Stimulated activated CD4-positive, alpha-beta T cell treated with anti-CD3 and anti-CD28 coated beads, TNF-alpha, amount 100 ng/mL, for 24 hours (primary cell): ENCODE data around the gene FOSL2.
"Not testable (repeated sequence)": the region's sequence is repeated elsewhere in the genome, so short reads cannot be mapped to it uniquely, and the experiment has no call there.

Experiments
- DNase-seq, 3 experiments: peaks; one replicate each; pipeline ENCODE4 v3.0.0-alpha.2; 2020; ENCODE audit warnings: low read depth in 3 of 3

Gene FOSL2

DNA sequence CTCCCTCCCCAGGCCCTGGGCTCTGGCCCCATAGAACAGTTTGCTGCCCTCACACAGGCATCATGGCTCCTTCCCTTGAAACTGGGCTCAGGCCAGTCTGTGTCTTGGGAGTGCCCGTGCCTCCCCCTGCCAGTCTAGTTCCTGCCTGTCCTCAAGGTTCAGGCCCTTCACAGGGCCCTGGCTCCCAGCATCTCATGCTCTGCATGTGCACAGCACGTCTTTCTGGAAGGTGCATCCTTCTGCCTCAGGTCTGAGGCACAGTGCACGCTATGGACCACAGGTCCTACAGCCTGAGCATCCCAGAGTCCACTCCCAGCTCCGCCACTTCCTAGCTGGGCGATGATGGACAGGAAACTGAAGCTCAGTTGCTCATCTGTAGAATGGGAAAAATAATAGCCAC, 35.6 kb upstream of the FOSL2 start:
- DNase-seq, result no peak

GRCh38 chr2:28357948-28358667, 34.5 kb upstream of the FOSL2 start:
- no peak for DNase-seq

DNA sequence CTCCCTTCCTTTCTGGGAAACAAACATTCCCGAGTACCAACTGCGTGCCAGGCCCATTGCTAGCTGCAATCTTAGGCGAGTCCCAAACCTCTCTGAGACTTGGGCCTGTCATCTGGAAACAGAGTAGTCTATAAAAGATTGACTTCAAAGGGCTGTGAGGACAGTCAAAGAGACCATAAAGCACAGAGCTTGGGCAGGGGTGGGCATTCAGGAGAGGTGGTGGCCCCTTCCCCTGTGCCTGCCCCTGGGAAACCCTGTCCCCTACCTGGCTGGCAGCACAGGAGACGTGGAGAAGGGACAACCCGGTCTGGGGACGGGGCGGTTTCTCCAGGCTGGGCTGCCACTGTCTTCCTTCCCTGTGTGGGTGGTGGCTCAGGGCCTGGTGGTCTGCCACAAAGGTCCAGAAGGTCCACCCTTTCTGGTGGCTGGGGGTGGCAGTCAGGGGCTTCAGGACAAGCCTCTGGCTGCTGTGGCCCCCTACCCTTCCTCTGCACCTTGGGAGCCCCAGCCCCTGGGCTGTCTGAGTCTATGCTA, 33.9 kb upstream of the FOSL2 start:
- DNase-seq, result no peak

DNA sequence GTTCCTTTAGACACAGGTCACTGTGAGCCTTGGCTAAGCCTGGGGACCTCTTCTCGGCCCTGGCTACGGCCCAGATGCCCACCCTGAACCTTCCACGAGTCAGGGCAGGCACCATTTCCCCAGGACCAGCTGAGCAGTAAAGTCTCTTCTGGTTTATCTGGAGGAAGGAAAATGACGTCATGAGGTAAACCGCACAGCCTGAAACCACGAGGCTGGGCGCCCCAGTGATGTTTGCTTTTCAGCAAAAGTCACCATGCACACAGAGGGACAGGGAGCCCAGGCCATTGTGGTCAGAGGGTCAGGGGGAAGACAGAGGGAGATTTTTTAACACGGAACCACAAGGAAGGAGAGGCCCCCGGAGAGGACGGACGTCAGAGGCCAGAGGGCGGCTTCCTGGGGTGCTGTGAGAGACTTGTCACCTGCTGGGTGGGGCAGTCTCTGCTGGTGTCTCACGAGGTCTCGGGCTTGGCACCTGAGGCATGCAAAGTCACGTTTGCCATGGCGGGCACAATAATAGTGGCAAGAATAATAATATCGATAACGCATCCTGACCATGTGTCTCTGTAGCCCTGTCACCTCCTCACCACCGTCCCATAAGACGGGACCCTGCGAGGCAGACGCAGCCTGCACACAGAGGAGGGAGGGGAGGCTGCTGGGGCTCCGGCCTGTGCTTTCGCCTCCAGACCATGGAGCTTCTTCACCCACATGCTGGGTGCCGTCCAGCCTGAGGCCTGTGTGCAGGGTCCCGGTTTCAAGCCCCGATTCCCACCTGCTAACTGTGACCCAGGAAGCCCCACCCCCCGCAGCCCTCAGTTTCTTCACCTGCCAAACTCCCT, 33.2 kb upstream of the FOSL2 start:
- DNase-seq, result peak; percentile 58 to 78 (median 62)

DNA sequence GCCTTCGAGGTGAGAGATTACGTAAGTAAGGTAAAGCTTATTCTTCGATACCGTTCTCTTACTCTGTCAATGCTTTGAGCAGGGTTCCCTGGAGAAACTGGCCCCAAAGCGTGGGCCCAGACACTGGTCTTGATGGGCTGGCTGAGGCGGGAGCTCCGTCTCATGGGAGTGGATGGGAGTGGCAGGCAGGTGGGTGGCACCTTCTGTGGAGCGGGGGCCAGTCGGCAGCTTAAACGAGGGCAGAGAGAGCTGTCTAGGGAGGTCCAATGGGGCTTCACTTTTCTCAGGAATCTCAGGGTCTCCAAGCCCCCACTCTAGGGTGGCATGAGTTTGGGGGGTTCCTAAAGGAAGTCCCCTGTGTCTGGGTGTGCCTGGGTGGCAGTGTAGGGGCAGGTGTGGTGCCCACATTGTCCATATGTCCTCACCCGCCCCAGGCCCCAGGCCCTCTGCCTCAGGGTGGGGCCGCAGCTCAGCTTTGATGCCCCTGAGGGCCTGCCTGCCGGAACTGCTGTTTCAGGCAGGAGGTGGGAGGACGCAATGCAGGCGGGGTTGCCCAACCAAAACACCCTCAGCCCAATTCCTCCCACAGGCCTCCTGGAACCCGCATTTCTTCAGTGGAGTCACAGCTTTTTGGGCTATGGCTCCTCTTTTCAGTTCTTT, 32.5 kb upstream of the FOSL2 start:
- DNase-seq, result no peak

DNA sequence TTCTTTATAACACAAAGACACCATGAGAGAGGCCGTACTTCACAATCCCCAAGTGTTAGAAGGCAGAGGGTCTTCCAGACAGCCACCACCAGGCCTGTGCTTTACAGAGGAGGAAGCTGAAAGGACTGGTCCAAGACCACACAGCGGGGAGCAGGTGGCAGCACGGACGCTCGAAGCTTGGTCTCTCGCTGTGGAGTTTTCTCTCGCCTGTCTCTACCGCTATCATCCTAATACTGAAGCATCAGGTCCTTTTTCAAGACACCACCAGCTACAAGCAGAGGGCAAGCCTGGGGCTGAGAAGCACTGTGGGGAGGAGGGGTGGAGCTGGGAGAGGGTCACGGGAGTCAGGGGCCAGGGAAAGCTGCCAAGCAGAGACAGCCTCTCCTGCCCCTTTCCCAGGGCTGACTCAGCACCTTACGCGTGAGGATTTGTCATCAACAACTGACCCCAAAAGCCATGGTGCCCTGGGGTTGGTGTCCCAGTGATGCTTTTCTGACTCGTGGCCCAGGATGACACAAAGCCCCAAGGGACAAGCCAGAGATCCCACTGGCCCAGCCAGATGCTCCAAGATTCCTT, 31.9 kb upstream of the FOSL2 start:
- DNase-seq, result no peak

GRCh38 chr2:28361991-28362710, 30.5 kb upstream of the FOSL2 start:
- no peak for DNase-seq

- no peak for DNase-seq
These were observed 29.6 kb upstream of the FOSL2 start for GRCh38 chr2:28362991-28363521.

DNA sequence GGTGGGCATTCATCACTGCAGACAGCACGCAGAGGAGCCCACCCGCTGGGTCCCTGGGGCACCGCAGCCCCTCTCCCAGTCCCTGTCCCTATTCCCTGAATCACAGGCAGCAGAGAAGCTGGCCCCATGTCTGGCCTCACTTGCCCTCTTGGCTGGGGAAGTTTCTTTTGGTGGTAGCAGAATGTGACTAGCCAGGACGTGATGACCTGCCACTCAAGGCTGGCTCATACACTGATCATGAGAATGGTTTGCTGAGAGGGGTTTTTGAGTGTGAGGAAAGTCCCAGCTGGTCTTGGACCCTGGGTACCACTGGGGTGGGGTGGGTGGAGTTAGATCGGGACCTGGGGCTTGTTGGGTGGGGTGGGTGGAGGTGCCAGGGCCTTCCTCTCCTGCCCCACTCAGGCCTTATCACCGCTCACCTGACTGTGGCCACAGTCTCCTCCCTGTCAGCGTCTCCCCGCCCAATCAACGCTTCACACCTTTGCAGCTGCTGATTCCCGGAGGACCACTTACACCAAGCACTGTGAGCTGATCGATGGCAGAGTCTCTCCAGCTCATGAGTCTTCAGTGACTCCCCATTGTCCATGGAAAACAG, 28.9 kb upstream of the FOSL2 start:
- DNase-seq, result no peak

DNA sequence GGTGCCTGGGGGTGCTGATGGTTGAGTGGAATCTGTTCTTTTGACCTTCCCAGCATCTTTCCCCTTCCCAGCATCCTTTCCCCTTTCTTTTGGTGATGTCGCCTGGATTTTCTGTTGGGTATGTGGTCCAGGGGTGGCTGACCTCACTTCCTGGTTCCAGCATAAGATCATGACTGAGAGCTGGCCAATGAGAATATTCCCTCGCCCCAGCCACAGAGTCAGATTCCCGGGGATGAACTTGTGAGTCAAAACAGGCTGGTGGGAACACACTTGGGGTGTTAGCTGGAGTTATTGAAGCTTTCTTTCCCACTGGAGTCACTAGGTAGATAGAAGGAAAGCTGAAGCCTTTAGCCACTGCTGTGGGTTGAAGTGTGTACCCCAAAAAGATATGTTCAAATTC, 28.0 kb upstream of the FOSL2 start:
- DNase-seq, result no peak

GRCh38 chr2:28365158-28365557, 27.5 kb upstream of the FOSL2 start:
- DNase-seq, result no peak

- no peak for DNase-seq
These were observed 26.5 kb upstream of the FOSL2 start for GRCh38 chr2:28366149-28366495.

GRCh38 chr2:28366496-28367282, 26.0 kb upstream of the FOSL2 start:
- DNase-seq, result peak in 2 of 3 experiments; percentile 15 to 51

GRCh38 chr2:28367667-28368356, 24.8 kb upstream of the FOSL2 start:
- no peak for DNase-seq

- DNase-seq, result no peak
These were observed 24.3 kb upstream of the FOSL2 start for GRCh38 chr2:28368357-28368798.

- no peak for DNase-seq
These were observed 23.3 kb upstream of the FOSL2 start for GRCh38 chr2:28369358-28369757.

DNA sequence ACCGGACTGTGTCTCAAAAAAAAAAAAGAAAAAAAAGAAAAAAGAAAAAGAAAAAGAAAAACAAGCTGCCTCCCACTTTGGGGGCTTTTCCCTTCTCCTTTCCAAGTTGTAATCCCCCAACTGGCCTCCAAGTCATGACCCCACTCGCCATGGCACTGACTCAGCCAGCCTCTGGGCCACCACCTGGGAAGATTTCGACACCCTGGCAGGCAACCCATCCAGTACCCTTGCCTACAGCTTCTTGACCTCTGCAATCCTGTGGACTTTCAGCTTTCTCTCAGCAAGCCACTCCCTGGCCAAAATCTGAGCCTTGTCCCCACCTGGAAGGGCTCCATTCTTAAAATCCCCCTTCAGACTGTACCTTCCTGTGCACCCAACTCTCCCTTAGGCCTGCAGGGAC, 22.3 kb upstream of the FOSL2 start:
- DNase-seq, result no peak

GRCh38 chr2:28371728-28372127, 20.9 kb upstream of the FOSL2 start:
- not testable (repeated sequence) for DNase-seq

DNA sequence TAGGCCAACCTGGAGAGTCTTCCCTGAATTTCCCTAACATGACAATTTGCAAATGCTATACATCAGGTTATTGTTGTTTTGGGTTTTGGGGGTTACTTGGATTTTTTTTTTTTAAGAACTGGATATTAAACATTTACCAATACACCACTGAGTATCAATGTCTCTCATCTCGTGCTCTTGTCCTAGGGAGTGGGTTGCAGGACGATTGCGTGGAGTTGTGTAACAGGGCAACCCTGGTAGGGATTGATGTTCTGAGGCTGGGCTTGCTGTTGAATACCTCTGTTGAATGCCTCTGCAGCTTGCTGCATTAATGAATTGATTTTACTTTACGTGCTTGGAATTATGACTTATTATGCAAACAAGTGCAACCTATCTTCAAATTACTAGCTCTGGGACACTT, 18.8 kb upstream of the FOSL2 start:
- no peak for DNase-seq
